Endothelial cell of umbilical vein (primary cell): ENCODE data around the gene KAZN. TPM values are rescaled to one million over a fixed set of nuclear protein-coding genes. Genes with fewer than 3 reads are reported as not detected.

Experiments used
- BruUV-seq: library from RNA; stranded (reverse); fragments of 400-500 nt; replicated peaks from 2 replicates; lab custom pipeline; 2021; lab: Mats Ljungman, UMichigan
- CTCF ChIA-PET: fragments of 300-600, 350-600 bp; sonication (Branson Sonifier 250); formaldehyde crosslinking; loops from one replicate; lab custom pipeline; 2021; ENCODE audit warnings: antibody characterized with exemption, inconsistent platforms; lab: Charles Lee
- POLR2A ChIA-PET: fragments of 300-600, 350-600 bp; sonication (Branson Sonifier 250); formaldehyde crosslinking; loops from one replicate; lab custom pipeline; 2021; ENCODE audit warnings: antibody characterized with exemption, inconsistent platforms; lab: Charles Lee
- DNase-seq: peaks from one replicate; pipeline ENCODE4 v3.0.0-alpha.2; 2011; ENCODE audit warnings: low read depth, low spot score
- FAIRE-seq: peaks from 2 replicates; lab custom pipeline; 2011; peaks lifted over from hg19 to GRCh38; lab: Jason Lieb, UNC
- H2AFZ ChIP-seq: 2 replicates; pipeline ENCODE4 v1.6.0; 2012; ENCODE audit warnings: low read depth, low read length, control low read depth, inconsistent platforms
- H3K27ac ChIP-seq: 2 replicates; pipeline ENCODE4 v1.5.1; 2011; ENCODE audit warnings: low read depth, mild to moderate bottlenecking, control low read depth, low read length, moderate library complexity; ENCODE audit not compliant: insufficient read depth
- H3K27me3 ChIP-seq, 2 experiments: 2 replicates each; pipeline versions ENCODE4 v1.6.0 to v1.6.1; 2011; ENCODE audit warnings: low read length in 2 of 2, mixed read lengths in 1 of 2; ENCODE audit not compliant: control insufficient read depth in 2 of 2, insufficient read depth in 2 of 2
- H3K36me3 ChIP-seq, 2 experiments: 2 replicates in 1 of 2; 3 replicates in 1 of 2; pipeline ENCODE4 v1.5.1; 2011; ENCODE audit warnings: low read length in 2 of 2, mild to moderate bottlenecking in 1 of 2, moderate library complexity in 1 of 2; ENCODE audit not compliant: control insufficient read depth in 2 of 2, insufficient read depth in 2 of 2; ENCODE audit errors: extremely low read depth in 1 of 2
- H3K4me1 ChIP-seq: 3 replicates; pipeline ENCODE4 v1.5.1; 2011; ENCODE audit warnings: mild to moderate bottlenecking, low read length; ENCODE audit not compliant: control insufficient read depth, insufficient read depth; ENCODE audit errors: extremely low read depth
- H3K4me2 ChIP-seq: 2 replicates; pipeline ENCODE4 v1.6.1; 2011; ENCODE audit warnings: low read length, control low read depth, mixed read lengths; ENCODE audit not compliant: insufficient read depth
- H3K4me3 ChIP-seq, 3 experiments: fragments of 200-600 bp in 1 of 3; sonication (generic), shearing (Covaris generic) in 1 of 3; replicated peaks in 1 of 3; 2 replicates each; pipeline ENCODE4 v1.5.1; 2011 to 2016; ENCODE audit warnings: control low read depth in 3 of 3, low read length in 3 of 3, mild to moderate bottlenecking in 2 of 3, inconsistent platforms in 1 of 3, low read depth in 1 of 3, moderate library complexity in 1 of 3; ENCODE audit not compliant: insufficient read depth in 1 of 3
- H3K79me2 ChIP-seq: 2 replicates; pipeline ENCODE4 v1.6.0; 2012; ENCODE audit warnings: low read length, inconsistent platforms; ENCODE audit not compliant: control insufficient read depth, insufficient read depth
- H3K9ac ChIP-seq: replicated peaks from 2 replicates; pipeline ENCODE3; 2011; ENCODE audit warnings: low read length, control low read depth; ENCODE audit not compliant: insufficient read depth; ENCODE audit errors: extremely low read depth
- H3K9me1 ChIP-seq: replicated peaks from 3 replicates; pipeline ENCODE4 v1.6.0; 2011; ENCODE audit warnings: mild to moderate bottlenecking, low read length; ENCODE audit not compliant: control insufficient read depth, insufficient read depth; ENCODE audit errors: extremely low read depth
- H3K9me3 ChIP-seq: replicated peaks from 2 replicates; pipeline ENCODE4 v1.5.1; 2012; ENCODE audit warnings: low read length, inconsistent platforms; ENCODE audit not compliant: control insufficient read depth, insufficient read depth
- H4K20me1 ChIP-seq: replicated peaks from 2 replicates; pipeline ENCODE3; 2011; ENCODE audit warnings: mild to moderate bottlenecking, low read length; ENCODE audit not compliant: control insufficient read depth, insufficient read depth; ENCODE audit errors: extremely low read depth
- CTCF ChIP-seq, 2 donors: IDR thresholded peaks; 1 replicate in 1 of 2; 2 replicates in 1 of 2; pipeline ENCODE4 v1.5.1; 2011; ENCODE audit warnings: low read length in 2 of 2, mild to moderate bottlenecking in 2 of 2, moderate library complexity in 2 of 2, control low read depth in 1 of 2, inconsistent platforms in 1 of 2, low read depth in 1 of 2; ENCODE audit not compliant: insufficient read depth in 1 of 2; ENCODE audit errors: extremely low read depth in 1 of 2
- EZH2 ChIP-seq: IDR thresholded peaks from 2 replicates; pipeline ENCODE4 v1.6.1; 2012; ENCODE audit warnings: borderline replicate concordance, low read depth, mild to moderate bottlenecking, moderate library complexity, low read length, inconsistent platforms; ENCODE audit not compliant: severe bottlenecking
- FOS ChIP-seq: IDR thresholded peaks from 2 replicates; pipeline ENCODE4 v1.6.1; 2011; ENCODE audit warnings: mild to moderate bottlenecking, low read length, moderate library complexity, borderline replicate concordance; ENCODE audit not compliant: insufficient read depth
- GATA2 ChIP-seq: IDR thresholded peaks from 2 replicates; pipeline ENCODE4 v1.7.0; 2011; ENCODE audit warnings: low read depth, mild to moderate bottlenecking, moderate library complexity, mixed read lengths, low read length; ENCODE audit not compliant: insufficient read length, insufficient read depth
- JUN ChIP-seq: IDR thresholded peaks from 2 replicates; pipeline ENCODE4 v1.6.1; 2011; ENCODE audit warnings: borderline replicate concordance, low read depth; ENCODE audit not compliant: insufficient read length, insufficient read depth
- MYC ChIP-seq: IDR thresholded peaks from one replicate; pipeline ENCODE4 v1.6.1; 2011; ENCODE audit warnings: mild to moderate bottlenecking, low read depth, low read length
- POLR2A ChIP-seq: IDR thresholded peaks from 2 replicates; pipeline ENCODE4 v1.6.1; 2012; ENCODE audit warnings: low read depth, mild to moderate bottlenecking, control low read depth, low read length
- POLR2AphosphoS5 ChIP-seq: IDR thresholded peaks from 2 replicates; pipeline ENCODE4 v1.6.1; 2012; ENCODE audit warnings: low read depth, mild to moderate bottlenecking, control low read depth, low read length, moderate library complexity; ENCODE audit not compliant: insufficient read depth
- dilution Hi-C: fragments of 300-500 bp; cut with MboI; formaldehyde crosslinking; loops from one replicate; pipeline ENCODE4 v1.15.0; 2019; ENCODE audit warnings: low sequenced_read_pairs; ENCODE audit not compliant: extremely low pct_ligation_motif_present
- intact Hi-C: fragments of 100-400 bp; cut with micrococcal nuclease; formaldehyde crosslinking; loops from one replicate; pipeline ENCODE4 v1.10.0; 2022
- polyA plus RNA-seq, 4 experiments: library from polyadenylated mRNA; depleted of rRNA in 3 of 4; stranded (reverse) in 3 of 4; unstranded in 1 of 4; fragments of >200 nt; gene quantifications; 2 replicates each; pipeline versions ENCODE4 v1.2.1 to v1.2.3, GENCODE V29; 2011 to 2012; ENCODE audit warnings: missing spikeins in 1 of 4
- total RNA-seq: library from RNA; stranded (reverse); gene quantifications from 2 replicates; pipeline ENCODE4 v1.2.3, GENCODE V29; 2021
- TF ChIP-seq, protein P1 (sequence below): IDR thresholded peaks from 2 replicates; pipeline ENCODE4 v1.6.1; 2011; ENCODE audit not compliant: insufficient read depth, insufficient read length

The KAZN gene
- total and polyA plus RNA-seq, 2 donors (not counting 3 experiments of a cell fraction or from before 2014, with no cell fraction given): 1.6 to 5.8 TPM

GRCh38 chr1:14955976-14956375 lies 357.5 kb downstream of the KAZN start:
- no peak for DNase-seq
- Histone ChIP-seq H3K27ac (no peak overlapping the region), H4K20me1 (no peaks in the 10 kb centered on the region), H2AFZ (no peak overlapping the region), H3K4me3 (no peak overlapping the region), H3K36me3 (no peaks in the 10 kb centered on the region), H3K79me2 (no peaks in the 10 kb centered on the region), H3K9ac (no peak overlapping the region), H3K9me1 (no peaks in the 10 kb centered on the region), H3K4me2 (no peak overlapping the region), H3K27me3 (no peaks in the 10 kb centered on the region), H3K9me3 (no peaks in the 10 kb centered on the region), H3K4me1 (no peaks in the 10 kb centered on the region)
- intact Hi-C loops (no loop called here), dilution Hi-C loops (no loop called here)
- ChIA-PET POLR2A (no interaction called here), CTCF (no interaction called here)
- no TSS peak for BruUV-seq
- FAIRE-seq: no peak
- no peak for TF ChIP-seq FOS
- TF ChIP-seq, protein P1, sequence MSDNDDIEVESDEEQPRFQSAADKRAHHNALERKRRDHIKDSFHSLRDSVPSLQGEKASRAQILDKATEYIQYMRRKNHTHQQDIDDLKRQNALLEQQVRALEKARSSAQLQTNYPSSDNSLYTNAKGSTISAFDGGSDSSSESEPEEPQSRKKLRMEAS: no peak
- no peak for TF ChIP-seq MYC
- no peak for TF ChIP-seq JUN
- no peak for TF ChIP-seq CTCF (IDR thresholded peaks at IDR 0.05; ENCODE audit: extremely low read depth in 1 of 2, insufficient read depth in 1 of 2, low read depth in 1 of 2, low read length in 2 of 2)
- TF ChIP-seq GATA2: no peak
- no peak for TF ChIP-seq POLR2AphosphoS5
- TF ChIP-seq POLR2A: no peak
- TF ChIP-seq EZH2: no peak
